GM18951 (cell line): Measurements from ENCODE around the gene EFHD1.
"Not testable (repeated sequence)": the region's sequence is repeated elsewhere in the genome, so short reads cannot be mapped to it uniquely, and the experiment has no call there.

Experiments used
- POLR2A ChIP-seq: IDR thresholded peaks from 4 replicates; pipeline ENCODE4 v1.6.1; 2011; ENCODE audit warnings: mild to moderate bottlenecking; ENCODE audit not compliant: insufficient read length, insufficient read depth; ENCODE audit errors: extremely low read depth
- in situ Hi-C: fragments of 300-500 bp; cut with MboI; formaldehyde crosslinking; loops from one replicate; pipeline ENCODE4 v1.12.0; 2022; ENCODE audit warnings: low sequenced_read_pairs, mixed read lengths, inconsistent platforms; ENCODE audit not compliant: unreplicated experiment

EFHD1 gene

DNA sequence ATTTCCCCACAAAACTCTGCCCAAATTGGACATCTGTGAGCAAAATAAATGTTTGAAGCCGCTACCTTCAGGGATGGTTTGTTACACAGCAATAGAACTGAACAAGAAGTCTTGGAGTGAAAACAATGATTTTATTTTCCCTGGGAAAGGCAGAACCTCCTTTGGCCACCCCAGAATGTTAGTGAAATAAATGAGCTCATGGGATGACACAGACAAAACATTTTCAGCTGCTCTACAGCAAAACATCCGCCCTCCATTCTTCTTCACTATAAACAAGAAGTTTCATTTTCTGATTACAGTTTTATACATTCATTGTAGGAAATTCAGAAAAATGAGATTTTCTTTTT is 4.3 kb upstream of the EFHD1 start:
- in situ Hi-C loops: no loop called here
- TF ChIP-seq POLR2A: no peak

DNA sequence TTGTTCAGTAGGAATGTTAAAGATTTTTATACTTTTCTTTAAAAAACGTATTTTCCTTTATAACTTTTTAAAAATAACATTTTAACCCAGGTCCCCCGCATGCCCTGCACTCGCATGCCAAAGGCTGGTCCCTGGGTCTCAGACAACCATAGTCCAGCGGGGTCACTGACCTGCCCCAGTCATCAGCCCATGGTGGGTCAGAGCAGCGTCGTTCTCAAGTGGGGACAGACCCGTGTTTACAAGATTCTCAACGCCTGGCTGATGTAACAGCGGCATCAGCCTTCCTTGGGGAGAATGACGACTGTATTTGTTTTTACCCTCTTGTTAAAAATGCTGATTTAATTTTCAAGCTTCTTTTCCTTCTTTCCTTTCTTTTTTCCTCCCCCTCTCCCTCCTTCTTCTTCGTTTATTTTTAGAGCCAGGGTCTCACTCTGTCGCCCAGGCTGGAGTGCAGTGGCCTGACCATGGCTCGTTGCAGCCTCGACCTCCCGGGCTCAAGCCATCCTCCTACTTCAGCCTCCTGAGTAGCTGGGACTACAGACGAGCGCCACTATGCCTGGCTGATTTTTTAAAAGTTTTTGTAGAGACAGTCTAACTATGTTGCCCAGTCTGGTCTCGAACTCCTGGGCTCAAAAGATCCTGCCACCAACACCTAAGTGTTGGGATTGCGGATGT is 1.0 kb upstream of the EFHD1 start:
- in situ Hi-C loops: no loop called here
- TF ChIP-seq POLR2A: no peak

DNA sequence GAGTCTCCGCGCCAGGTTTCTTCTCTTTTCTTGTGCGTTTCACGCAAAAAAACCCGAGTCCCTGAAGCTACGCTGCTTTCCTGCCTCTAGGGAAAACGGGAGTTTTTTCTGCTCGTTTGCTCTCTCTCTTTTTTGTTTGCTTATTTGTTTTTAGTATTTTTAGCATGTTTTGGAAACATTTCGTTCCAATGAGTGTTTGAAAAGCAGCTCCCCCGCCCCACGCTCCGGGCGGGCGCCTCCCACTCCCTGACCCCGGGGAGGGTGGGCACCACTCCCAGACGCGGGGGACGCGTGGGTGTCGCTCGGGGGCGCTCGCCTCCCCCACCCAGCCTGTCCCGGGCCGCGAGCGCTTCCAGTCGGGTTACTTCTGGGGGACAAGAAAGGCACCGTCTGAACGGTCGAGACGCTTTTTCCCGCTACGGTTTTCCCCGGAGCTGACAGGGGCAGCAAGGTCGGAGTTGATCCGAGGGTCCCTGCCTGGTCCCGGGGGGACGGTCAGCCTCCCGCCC is 446 bp upstream of the EFHD1 start:
- no peak for TF ChIP-seq POLR2A
- in situ Hi-C loops: no loop called here

DNA sequence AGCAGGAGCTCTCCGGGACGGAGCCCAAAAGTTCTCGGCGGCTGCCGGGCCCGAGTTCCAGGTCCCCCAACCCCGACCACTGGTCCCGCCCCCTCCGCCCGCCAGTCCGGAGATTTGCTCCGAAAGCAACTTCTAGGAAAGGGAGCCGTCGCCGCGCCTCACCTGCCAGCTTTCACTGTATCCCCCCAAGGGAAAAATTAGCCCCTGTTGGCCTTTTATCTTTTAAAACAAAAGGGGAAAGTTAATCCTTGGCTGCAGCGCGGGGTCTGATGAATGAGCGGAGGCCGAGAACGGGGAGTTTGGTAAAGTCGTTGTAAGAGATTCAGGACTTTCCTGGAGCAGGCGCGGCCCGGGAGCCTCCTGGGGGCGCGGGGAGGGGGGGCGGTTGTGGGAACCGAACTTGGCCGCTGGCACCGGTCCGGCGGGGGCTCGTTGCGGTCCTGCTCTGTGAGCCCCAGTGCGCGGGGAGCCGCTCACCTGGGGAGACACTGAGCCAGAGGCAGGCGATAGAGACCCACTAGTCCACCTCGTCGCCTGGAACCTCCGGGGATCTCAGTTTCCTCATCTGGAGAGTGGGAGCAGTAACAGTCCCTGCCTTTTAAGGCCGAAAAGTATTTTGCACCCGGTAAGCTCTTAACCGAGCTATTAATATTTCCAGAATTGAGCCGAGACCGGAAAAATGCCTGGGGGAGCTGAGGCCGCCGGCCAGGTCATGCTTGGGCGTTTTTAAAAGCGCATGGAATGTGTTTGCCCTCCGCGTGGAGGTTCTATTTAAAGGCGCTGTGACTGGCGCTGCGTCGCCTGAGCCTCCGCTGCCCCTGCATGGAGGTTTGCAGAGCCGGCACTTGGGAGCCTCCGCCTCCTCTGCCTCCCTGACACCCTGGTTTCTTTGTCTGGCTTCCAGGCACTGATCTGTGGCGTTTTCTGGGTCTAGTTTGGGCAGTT is 1.1 kb downstream of the EFHD1 start:
- in situ Hi-C loops: no loop called here

DNA sequence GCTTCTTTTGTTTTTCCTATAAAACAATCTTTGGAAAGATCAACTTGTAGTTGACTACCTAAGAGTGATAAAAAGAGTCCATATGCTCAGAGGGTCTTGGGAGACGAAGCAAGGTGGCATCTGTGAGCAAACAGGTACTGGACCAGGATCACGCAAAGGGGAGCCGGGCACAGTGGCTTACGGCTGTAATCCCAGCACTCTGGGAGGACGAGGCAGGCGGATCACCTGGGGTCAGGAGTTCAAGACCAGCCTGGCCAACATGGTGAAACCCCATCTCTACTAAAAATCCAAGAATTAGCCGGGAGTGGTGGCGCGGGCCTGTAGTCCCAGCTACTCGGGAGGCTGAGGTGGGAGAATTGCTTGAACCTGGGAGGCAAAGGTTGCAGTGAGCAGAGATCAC is 2.0 kb downstream of the EFHD1 start:
- in situ Hi-C loops: not testable (repeated sequence)

More for the DNA sequence above, 1.1 kb downstream of the EFHD1 start:
- TF ChIP-seq POLR2A: no peak

DNA sequence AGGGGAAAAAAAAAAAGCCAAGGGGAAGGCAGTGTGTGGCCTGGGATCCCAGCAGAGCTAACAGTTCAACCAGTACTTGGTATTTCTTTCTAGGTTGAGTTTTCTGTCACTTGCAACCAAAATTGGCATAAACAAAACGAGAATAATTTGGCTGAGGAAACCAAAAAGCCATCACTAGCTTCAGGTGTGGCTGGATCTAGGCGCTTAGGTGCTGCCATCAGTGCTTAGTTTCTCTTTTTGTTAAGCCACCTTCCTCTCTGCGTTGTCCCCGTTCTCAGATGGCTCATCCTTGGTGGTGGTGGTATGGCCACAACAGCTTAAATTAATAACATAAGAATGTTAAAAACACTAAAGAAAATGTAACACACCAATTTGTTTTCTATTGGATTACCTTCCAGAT is 2.4 kb downstream of the EFHD1 start:
- TF ChIP-seq POLR2A: no peak
- in situ Hi-C loops: no loop called here

DNA sequence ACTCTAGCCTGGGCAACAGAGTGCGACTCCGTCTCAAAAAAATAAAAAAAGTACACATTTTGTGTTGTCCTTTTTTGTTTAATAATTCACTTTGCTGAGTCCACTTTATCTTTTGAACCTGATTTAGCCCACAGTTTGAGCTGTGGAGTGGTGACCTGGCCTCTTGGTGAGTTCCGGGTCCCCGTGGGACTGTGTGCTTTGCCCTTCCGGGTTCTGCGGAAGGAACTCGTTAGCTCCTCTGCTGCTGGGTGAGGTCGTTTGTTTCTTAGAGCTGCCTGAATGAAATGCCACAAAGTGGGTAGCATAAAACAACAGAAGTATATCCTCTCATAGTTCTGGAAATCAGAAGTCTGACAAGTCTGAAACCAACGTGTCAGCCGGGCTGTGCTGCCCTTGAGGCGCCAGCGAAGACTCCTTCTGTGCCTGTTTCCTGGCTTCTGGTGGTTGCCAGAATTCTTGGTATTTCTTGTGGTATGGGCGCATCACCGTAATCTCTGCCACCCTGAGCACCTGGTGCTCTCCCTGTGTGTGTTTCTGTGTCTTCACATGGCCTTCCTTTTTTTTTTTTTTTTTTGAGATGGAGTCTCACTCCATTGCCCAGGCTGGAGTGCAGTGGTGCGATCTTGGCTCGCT is 3.5 kb downstream of the EFHD1 start:
- TF ChIP-seq POLR2A: no peak
- in situ Hi-C loops: no loop called here

DNA sequence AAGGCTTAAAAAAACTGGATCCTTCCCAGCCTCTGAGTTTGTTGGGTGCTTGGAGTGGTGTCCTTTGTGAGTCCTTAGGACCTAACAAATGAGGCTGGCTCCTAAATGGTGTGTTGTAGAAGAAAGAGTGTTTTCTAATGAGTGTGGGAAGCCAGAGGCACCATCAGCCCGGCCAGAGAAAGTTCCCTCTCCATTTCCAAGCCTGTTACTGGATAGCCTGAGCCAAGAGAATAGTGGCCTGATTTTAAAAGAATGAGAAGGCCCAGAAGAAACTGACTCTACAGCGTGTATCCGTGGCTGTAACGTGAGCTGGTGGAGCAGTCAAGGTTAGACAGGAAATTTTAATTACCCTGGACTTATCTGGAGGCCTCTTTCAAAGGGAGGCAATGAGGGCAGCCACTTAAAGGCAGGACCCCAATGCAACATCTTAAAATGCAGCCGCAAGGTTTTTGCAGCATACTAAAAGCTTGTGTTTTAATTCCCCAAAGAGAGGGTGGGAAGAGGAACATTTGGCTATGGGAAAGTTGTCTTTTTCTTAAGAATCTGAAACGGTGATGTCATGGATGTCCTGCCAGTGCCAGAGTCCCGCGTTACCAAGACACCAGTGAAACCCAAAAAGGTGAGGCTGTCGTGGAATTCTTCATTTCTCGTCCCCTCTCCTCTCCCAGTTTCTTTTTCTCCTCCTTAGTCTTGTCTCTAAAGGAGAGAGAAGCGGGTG is 4.6 kb downstream of the EFHD1 start:
- in situ Hi-C loops: no loop called here
- TF ChIP-seq POLR2A: no peak

DNA sequence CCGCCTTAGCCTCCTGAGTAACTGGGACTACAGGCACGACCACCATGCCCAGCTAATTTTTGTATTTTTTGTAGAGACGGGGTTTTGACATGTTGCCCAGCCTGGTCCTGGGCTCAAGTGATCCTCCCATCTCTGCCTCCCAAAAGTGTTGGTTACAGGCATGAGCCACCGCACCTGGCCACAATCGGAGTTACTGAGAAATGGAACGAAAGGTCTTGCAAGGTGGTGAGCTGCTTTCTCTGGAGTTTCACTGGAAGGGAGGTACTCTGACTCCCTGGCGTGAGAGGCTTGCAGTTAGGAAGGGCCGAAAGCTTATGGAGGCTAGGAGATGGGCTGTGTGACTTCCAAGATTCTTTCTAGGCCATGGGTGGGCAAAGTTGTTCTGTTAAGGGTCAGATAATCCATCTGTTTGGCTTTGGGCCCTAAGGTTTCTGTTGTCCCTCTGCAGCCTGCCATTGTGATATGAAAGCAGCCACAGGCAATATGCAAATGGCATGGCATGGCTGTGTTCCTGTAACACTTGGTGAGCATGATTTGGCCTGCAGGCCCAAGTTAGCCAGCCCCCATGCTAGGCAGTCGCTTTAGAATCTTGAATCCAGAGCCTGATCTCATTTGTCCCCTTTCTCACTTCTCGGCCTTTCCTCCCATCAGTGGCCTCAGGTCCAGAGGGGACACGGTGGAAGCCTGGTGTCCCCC is 7.9 kb downstream of the EFHD1 start:
- TF ChIP-seq POLR2A: no peak
- in situ Hi-C loops: no loop called here

DNA sequence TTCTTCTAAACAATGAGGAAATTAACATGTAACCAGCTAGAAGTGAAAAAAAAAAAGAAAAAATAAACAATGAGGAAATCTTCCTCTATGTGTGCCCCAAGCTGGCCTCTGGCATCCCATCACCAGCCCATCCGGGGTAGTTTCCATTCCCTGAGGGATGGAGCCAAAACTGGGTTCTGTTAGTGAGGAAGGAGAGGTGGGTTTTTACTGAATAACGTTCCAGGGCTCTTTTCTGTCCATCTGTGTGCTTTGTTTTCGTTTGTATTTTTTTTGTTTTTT is 9.7 kb downstream of the EFHD1 start:
- in situ Hi-C loops: no loop called here
- no peak for TF ChIP-seq POLR2A

DNA sequence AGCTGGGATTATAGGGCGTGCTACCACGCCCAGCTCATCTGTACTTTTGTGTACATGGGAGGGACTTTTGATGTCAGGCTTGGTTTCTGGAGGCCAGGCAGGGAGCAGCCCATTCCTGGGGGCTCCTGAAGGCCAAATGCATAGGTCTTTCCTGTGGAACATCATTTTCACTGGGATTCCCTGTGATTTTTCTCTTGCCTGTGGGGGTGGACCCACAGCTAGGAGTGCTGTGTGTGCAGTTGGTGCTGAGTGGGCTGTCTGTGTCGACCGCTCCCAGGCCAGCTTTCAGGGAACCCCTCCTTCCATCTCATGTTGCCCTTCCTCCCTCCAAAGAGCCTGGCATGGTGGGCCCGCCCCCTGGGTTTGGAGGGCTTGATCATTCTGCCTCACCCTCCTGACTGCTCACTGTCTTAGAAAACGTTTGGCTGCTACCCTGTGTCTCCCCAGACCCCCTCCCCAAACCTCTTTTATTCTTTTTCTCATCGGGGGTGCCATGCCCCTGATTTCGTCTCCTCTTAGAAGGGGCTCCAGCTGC is 10.5 kb downstream of the EFHD1 start:
- in situ Hi-C loops: no loop called here
- no peak for TF ChIP-seq POLR2A

DNA sequence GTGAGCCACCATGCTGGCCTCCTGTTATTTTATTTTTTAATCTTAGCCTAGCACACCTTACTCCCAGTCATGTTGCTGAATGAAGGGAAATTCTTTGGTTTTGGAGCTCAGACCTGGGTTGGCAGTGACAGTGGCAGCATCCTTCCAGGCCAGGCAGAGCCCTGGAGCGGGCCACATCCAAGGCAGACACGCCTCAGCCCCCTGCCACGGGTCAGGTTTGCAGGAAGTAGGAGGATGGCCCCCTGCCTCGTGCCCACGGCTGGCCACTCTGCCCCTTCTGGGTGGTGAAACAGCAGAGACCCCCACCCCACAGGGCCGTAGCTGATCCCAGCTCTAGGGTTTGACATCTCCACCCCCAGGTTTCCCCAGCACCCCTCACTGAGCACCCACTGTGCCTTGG is 11.7 kb downstream of the EFHD1 start:
- no peak for TF ChIP-seq POLR2A
- in situ Hi-C loops: no loop called here
